Large intestine (tissue), 3 donors: ENCODE data around the gene GALNTL6. TPM values are rescaled to one million over a fixed set of nuclear protein-coding genes. Genes with fewer than 3 reads are reported as not detected.

Experiments
- DNase-seq, 2 donors: peaks; one replicate each; pipeline versions ENCODE4 v3.0.0 to v3.0.0-alpha.2; 2013
- H3K27ac ChIP-seq: one replicate; pipeline ENCODE4 v1.5.1; 2013; ENCODE audit warnings: low read length
- H3K27me3 ChIP-seq: 2 replicates; pipeline ENCODE4 v1.6.1; 2013; ENCODE audit warnings: low read length; ENCODE audit not compliant: control insufficient read depth, insufficient read depth
- H3K36me3 ChIP-seq: 2 replicates; pipeline ENCODE4 v1.6.1; 2013; ENCODE audit warnings: low read length; ENCODE audit not compliant: control insufficient read depth, insufficient read depth
- H3K4me1 ChIP-seq: one replicate; pipeline ENCODE4 v1.6.1; 2013; ENCODE audit warnings: low read length; ENCODE audit not compliant: control insufficient read depth, insufficient read depth
- H3K4me3 ChIP-seq: one replicate; pipeline ENCODE4 v1.5.1; 2013; ENCODE audit warnings: low read length
- H3K9me3 ChIP-seq: one replicate; pipeline ENCODE4 v1.6.1; 2013; ENCODE audit warnings: mild to moderate bottlenecking, low read depth, low read length, moderate library complexity; ENCODE audit not compliant: control insufficient read depth
- WGBS: methylation state at CpG from one replicate; pipeline ENCODE4 v1.1.5; 2013; ENCODE audit warnings: low lambda C conversion rate; ENCODE audit not compliant: insufficient coverage; 5-methylcytosine and 5-hydroxymethylcytosine counted together
- polyA plus RNA-seq: library from polyadenylated mRNA; unstranded; fragments of 120-200 nt; gene quantifications from one replicate; pipeline ENCODE4 v1.2.1, GENCODE V29; 2013

GALNTL6 gene
- polyA plus RNA-seq, 1 donor = 0.84 TPM

- Histone ChIP-seq H3K4me3 (no peak overlapping the region), H3K9me3 (peaks cover 21% of the 10 kb centered on the region), H3K36me3 (no peaks in the 10 kb centered on the region), H3K4me1 (no peaks in the 10 kb centered on the region), H3K27ac (no peak overlapping the region), H3K27me3 (no peaks in the 10 kb centered on the region)
- WGBS = no CpG with 5 or more reads among the region's 4 CpGs
- no peak for DNase-seq
These were observed 921.4 kb downstream of the GALNTL6 start for GRCh38 chr4:172734555-172734954.

DNA sequence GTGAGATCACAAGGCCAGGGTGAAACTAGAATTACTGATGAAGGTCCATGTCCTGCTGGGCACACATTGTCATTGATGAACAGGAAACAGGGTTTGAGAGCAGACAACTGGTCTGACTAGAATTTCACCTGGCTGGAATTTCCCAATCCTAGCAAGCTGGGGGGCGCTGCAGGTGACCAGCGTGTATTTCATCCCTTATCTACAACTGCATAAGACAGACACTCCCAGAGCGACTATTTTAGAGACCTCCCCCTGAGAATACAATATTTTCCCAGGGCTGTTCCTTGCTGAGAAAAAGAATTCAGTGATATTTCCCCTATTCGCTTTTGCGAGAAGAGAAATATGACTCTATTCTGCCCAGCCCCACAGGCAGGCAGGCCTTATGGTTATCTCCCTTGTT is 922.8 kb downstream of the GALNTL6 start:
- Histone ChIP-seq H3K4me3 (no peak overlapping the region), H3K4me1 (no peaks in the 10 kb centered on the region), H3K27me3 (no peaks in the 10 kb centered on the region), H3K9me3 (peaks cover 15% of the 10 kb centered on the region), H3K27ac (no peak overlapping the region), H3K36me3 (no peaks in the 10 kb centered on the region)
- no CpG with 5 or more reads among the region's 5 CpGs for WGBS
- DNase-seq = no peak

DNA sequence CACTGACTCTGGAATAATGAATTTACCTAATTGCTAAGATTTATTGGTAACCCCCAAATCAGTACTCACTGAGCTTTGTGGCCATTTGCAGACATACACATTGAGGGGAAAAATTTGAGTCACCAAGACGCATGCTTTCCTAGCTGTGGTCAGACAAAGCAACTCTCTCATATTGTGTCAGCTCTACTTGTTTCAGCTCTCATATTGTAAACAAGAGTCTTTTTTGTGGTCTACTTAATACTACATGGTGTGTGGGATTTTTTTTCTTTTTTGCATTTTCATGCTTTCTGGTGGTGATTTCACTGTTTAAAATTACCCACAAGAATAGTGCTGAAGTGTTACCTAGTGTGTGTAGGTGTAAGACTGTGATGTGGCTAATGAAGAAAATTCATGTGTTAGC is 927.2 kb downstream of the GALNTL6 start:
- H3K27ac ChIP-seq = no peak overlapping the region
- H3K36me3 ChIP-seq = no peaks in the 10 kb centered on the region
- DNase-seq = no peak
- H3K4me3 ChIP-seq = no peak overlapping the region
- no peaks in the 10 kb centered on the region for H3K27me3 ChIP-seq
- no peaks in the 10 kb centered on the region for H3K4me1 ChIP-seq
- no CpG with 5 or more reads among the region's 1 CpG for WGBS
- H3K9me3 ChIP-seq = peaks cover 1% of the 10 kb centered on the region

DNA sequence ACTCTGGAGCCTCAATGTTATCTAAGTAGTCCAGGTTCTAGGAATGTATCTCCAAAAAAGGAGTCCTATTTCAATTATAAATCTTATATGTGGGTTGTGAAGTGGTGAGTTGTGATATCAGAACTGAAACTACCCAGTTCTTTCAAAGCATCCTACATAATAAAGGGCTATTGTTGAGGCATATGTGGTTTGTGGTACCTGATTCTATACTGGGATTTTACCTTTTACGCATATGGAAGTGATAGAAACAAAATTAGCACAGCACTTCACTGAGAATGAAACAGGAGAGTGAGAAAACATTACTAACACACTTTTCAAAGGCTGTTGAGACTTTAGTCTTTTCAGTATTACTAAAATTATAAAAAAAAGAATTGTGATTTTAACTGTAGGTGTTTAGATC is 937.7 kb downstream of the GALNTL6 start:
- no CpG with 5 or more reads among the region's 1 CpG for WGBS
- no peak for DNase-seq

DNA sequence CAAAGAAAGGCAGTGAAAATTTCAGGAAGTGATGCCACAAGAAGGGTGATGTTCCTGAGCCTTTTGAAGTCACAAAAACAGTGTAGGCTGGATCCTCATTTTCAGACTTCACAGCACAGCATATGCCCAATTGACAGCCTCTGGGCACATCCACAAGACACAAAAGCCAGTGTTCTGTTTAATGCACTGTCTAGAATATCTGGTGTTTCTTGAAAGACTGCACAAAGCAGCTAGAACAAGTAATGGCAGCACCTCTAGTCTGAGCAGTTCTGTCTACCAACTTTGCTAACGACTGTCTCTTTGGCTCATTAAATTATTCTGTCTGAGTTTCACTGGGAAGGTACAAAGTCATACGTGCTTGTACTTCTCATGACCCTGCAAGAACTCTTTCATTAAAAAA is 938.3 kb downstream of the GALNTL6 start:
- Histone ChIP-seq H3K27me3 (no peaks in the 10 kb centered on the region), H3K9me3 (no peaks in the 10 kb centered on the region), H3K27ac (no peak overlapping the region), H3K36me3 (no peaks in the 10 kb centered on the region), H3K4me3 (no peak overlapping the region), H3K4me1 (no peaks in the 10 kb centered on the region)
- DNase-seq = no peak
- WGBS = 83% methylated on average over 1 of the region's 2 CpGs

More for the DNA sequence above, 937.7 kb downstream of the GALNTL6 start:
- no peaks in the 10 kb centered on the region for H3K36me3 ChIP-seq
- H3K9me3 ChIP-seq = no peaks in the 10 kb centered on the region
- H3K4me1 ChIP-seq = no peaks in the 10 kb centered on the region
- no peak overlapping the region for H3K27ac ChIP-seq
- H3K27me3 ChIP-seq = no peaks in the 10 kb centered on the region
- H3K4me3 ChIP-seq = no peak overlapping the region

DNA sequence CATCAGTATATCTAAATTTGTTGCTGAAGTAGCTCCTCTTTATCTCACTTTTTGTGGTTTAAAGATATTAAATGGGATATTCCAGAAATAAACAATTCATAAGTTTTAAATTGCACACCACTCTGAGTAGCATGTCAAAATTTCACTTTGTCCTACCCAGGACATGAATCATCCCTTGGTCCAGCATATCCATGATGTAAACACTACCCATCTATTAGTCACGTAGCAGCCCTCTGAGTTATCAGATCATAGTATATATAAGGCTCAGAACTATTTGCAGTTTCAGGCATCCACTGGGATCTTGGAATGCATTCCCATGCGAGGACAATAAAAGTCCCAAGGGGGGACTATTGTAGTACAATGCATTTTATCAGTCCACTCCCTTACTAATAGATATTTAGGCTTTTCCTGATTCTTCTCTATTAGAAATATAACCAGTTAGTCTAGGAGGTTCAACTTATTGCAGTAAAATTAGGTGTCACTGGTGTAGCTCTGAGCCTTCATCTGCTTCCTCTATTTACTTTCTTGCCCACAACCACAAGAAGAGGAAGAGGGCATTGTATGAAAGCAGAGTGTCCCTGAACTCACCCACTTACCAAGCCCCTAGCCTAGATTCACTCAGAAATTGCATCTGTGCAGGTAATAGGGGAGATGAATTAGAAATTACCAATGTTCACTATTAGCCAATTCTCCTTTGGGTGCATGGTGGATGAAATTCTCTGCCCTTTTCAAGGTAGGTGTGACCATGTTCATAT is 945.6 kb downstream of the GALNTL6 start:
- H3K4me3 ChIP-seq = no peak overlapping the region
- no peak overlapping the region for H3K27ac ChIP-seq
- no CpG with 5 or more reads among the region's 2 CpGs for WGBS
- no peaks in the 10 kb centered on the region for H3K4me1 ChIP-seq
- peaks cover 3% of the 10 kb centered on the region for H3K9me3 ChIP-seq
- no peak for DNase-seq
- no peaks in the 10 kb centered on the region for H3K36me3 ChIP-seq
- no peaks in the 10 kb centered on the region for H3K27me3 ChIP-seq

- no peak for DNase-seq
- Histone ChIP-seq H3K36me3 (no peaks in the 10 kb centered on the region), H3K27me3 (no peaks in the 10 kb centered on the region), H3K9me3 (peaks cover 3% of the 10 kb centered on the region), H3K27ac (no peak overlapping the region), H3K4me1 (no peaks in the 10 kb centered on the region), H3K4me3 (no peak overlapping the region)
- WGBS = 97% methylated on average over 3 of the region's 6 CpGs
These were observed 947.3 kb downstream of the GALNTL6 start for GRCh38 chr4:172760512-172760911.

DNA sequence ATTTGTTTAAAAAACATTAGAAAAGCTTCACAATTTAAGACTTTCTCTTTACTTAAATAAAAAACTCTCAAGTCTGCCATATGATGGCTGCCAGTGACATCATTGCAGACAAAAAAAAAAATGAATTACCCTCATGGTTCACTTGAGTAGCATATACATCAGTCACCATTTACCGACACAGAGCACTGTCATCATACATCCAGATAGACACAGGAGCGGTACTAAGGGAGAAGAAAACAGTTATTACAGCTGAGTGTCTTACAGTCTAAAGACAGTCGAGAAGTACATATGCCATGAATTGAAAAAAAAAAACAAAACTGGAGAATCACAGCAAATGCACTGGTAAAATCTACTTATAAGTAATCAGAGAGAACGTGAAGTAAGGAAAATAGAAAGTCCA is 949.7 kb downstream of the GALNTL6 start:
- no peak overlapping the region for H3K27ac ChIP-seq
- no peak for DNase-seq
- no peaks in the 10 kb centered on the region for H3K36me3 ChIP-seq
- H3K4me3 ChIP-seq = no peak overlapping the region
- H3K9me3 ChIP-seq = peaks cover 3% of the 10 kb centered on the region
- 100% methylated on average over 2 of the region's 4 CpGs for WGBS
- no peaks in the 10 kb centered on the region for H3K27me3 ChIP-seq
- H3K4me1 ChIP-seq = no peaks in the 10 kb centered on the region

- no peak for DNase-seq
- Histone ChIP-seq H3K27me3 (no peaks in the 10 kb centered on the region), H3K27ac (no peak overlapping the region), H3K4me1 (no peaks in the 10 kb centered on the region), H3K4me3 (no peak overlapping the region), H3K9me3 (no peaks in the 10 kb centered on the region), H3K36me3 (no peaks in the 10 kb centered on the region)
These were observed 957.6 kb downstream of the GALNTL6 start for GRCh38 chr4:172770787-172771186.

DNA sequence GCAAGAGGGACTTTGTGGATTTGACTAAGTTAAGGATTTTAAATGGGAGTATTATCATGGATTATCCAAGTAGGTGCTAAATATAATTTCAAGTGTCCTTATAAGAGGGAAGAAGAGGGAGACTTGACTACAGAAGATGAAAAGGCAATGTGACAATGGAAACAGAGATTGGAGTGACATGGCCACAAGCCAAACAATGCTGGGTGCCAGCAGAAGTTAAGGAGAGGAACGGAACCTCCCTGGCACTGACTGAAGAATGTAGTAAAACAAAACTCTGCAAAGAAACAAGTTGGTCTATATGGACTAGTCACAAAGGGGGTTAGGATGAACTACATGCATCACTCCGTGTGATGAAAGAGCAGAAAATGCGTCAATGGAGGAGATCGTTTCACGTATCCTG is 959.6 kb downstream of the GALNTL6 start:
- Histone ChIP-seq H3K4me3 (no peak overlapping the region), H3K4me1 (no peaks in the 10 kb centered on the region), H3K27ac (no peak overlapping the region), H3K36me3 (no peaks in the 10 kb centered on the region), H3K27me3 (no peaks in the 10 kb centered on the region), H3K9me3 (no peaks in the 10 kb centered on the region)
- no peak for DNase-seq
- 100% methylated on average over 3 of the region's 5 CpGs for WGBS

- Histone ChIP-seq H3K27me3 (no peaks in the 10 kb centered on the region), H3K4me1 (no peaks in the 10 kb centered on the region), H3K36me3 (no peaks in the 10 kb centered on the region), H3K9me3 (no peaks in the 10 kb centered on the region), H3K27ac (no peak overlapping the region), H3K4me3 (no peak overlapping the region)
- WGBS = 92% methylated on average over 4 of the region's 4 CpGs
- no peak for DNase-seq
These were observed 963.1 kb downstream of the GALNTL6 start for GRCh38 chr4:172776203-172776861.
